ENCODE measurements around the gene CKAP5. TPM values are rescaled to one million over a fixed set of nuclear protein-coding genes. Genes with fewer than 3 reads are reported as not detected.

The CKAP5 gene
- total RNA-seq, 1 experiment from 2014 or later: 171 TPM

DNA sequence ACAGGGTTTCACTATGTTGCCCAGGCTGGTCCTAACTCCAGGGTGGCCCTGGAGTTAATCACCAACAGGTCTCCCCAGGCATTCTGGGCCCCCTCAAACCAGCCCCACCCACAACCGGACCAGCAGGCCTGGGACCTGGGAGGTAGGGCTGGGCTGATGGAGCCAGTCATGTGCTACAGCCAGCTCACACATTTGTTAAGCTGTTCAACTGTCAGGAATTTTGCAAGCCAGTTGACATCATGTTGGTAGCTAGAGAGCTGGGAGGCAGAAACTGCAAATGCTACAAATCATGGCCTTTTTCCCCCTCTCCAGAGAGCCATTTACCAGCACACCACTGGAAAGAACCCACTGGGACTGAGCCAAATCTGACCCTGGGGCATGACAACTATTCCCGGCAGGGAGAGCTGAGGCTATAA is 152.5 kb downstream of the CKAP5 start:
- ChIA-PET POLR2A (interaction anchor here (0.6 kb wide), 1 partner anchor 19 kb away, joined by 3 read pairs; no protein-coding TSS in a partner anchor), CTCF (interaction anchor here (1.3 kb wide), 1 partner anchor 164 kb away, joined by 3 read pairs; no protein-coding TSS in a partner anchor)
- Mint-ChIP-seq H3K27ac (no peak overlapping the region), H3K36me3 (no peaks in the 10 kb centered on the region), H3K9me3 (no peaks in the 10 kb centered on the region), H3K27me3 (ENCODE audit: low read depth) (no peaks in the 10 kb centered on the region), H3K4me3 (no peak overlapping the region), H3K4me1 (0 out of 2 replicates have a peak, but pooled peaks cover 5% of the 10 kb centered on the region)
- DNase-seq (ENCODE audit: low spot score): no peak
- TF ChIP-seq HMGA2 (CRISPR knock-in tag; IDR thresholded peaks at IDR 0.05) (no peak), FOXP4 (CRISPR knock-in tag; IDR thresholded peaks at IDR 0.05) (no peak), ZNF317 (CRISPR knock-in tag; IDR thresholded peaks at IDR 0.05; ENCODE audit: borderline replicate concordance, low read depth) (no peak), ATF2 (CRISPR knock-in tag; IDR thresholded peaks at IDR 0.05; ENCODE audit: borderline replicate concordance, low read depth) (no peak), STAT6 (CRISPR knock-in tag; conservative IDR thresholded peaks at IDR 0.05; ENCODE audit: low read depth) (no peak), CDX4 (CRISPR knock-in tag; IDR thresholded peaks at IDR 0.05; ENCODE audit: borderline replicate concordance) (no peak), NR3C1 (CRISPR knock-in tag; conservative IDR thresholded peaks at IDR 0.05; ENCODE audit: low read depth) (no peak), GRHL2 (CRISPR knock-in tag; IDR thresholded peaks at IDR 0.05; ENCODE audit: insufficient replicate concordance, severe bottlenecking) (no peak), CBFB (CRISPR knock-in tag; IDR thresholded peaks at IDR 0.05; ENCODE audit: low read depth) (no peak), AFF4 (CRISPR knock-in tag; IDR thresholded peaks at IDR 0.05; ENCODE audit: borderline replicate concordance) (no peak), USF1 (CRISPR knock-in tag; IDR thresholded peaks at IDR 0.05) (no peak)
- TF ChIP-seq, protein P1, sequence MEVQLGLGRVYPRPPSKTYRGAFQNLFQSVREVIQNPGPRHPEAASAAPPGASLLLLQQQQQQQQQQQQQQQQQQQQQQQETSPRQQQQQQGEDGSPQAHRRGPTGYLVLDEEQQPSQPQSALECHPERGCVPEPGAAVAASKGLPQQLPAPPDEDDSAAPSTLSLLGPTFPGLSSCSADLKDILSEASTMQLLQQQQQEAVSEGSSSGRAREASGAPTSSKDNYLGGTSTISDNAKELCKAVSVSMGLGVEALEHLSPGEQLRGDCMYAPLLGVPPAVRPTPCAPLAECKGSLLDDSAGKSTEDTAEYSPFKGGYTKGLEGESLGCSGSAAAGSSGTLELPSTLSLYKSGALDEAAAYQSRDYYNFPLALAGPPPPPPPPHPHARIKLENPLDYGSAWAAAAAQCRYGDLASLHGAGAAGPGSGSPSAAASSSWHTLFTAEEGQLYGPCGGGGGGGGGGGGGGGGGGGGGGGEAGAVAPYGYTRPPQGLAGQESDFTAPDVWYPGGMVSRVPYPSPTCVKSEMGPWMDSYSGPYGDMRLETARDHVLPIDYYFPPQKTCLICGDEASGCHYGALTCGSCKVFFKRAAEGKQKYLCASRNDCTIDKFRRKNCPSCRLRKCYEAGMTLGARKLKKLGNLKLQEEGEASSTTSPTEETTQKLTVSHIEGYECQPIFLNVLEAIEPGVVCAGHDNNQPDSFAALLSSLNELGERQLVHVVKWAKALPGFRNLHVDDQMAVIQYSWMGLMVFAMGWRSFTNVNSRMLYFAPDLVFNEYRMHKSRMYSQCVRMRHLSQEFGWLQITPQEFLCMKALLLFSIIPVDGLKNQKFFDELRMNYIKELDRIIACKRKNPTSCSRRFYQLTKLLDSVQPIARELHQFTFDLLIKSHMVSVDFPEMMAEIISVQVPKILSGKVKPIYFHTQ (CRISPR knock-in tag; IDR thresholded peaks at IDR 0.05): no peak
- TF ChIP-seq, protein P2, sequence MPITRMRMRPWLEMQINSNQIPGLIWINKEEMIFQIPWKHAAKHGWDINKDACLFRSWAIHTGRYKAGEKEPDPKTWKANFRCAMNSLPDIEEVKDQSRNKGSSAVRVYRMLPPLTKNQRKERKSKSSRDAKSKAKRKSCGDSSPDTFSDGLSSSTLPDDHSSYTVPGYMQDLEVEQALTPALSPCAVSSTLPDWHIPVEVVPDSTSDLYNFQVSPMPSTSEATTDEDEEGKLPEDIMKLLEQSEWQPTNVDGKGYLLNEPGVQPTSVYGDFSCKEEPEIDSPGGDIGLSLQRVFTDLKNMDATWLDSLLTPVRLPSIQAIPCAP (CRISPR knock-in tag; IDR thresholded peaks at IDR 0.05): no peak
- no peak for ATAC-seq
